Skeletal muscle cell (primary cell): ENCODE results near the gene LY6G6F.
A peak's percentile ranks its signal among the peaks of the same experiment; 100 is the strongest.
"Not testable (repeated sequence)": the region's sequence is repeated elsewhere in the genome, so short reads cannot be mapped to it uniquely, and the experiment has no call there.

Experiments
- DNase-seq: peaks from one replicate; pipeline ENCODE4 v3.0.0-alpha.2; 2010; ENCODE audit warnings: low read depth
- H3K4me3 ChIP-seq: 2 replicates; pipeline ENCODE4 v1.5.1; 2011; ENCODE audit warnings: low read depth, mild to moderate bottlenecking, control low read depth, low read length, moderate library complexity

Gene LY6G6F

GRCh38 chr6:31700740-31701401 lies 5.8 kb upstream of the LY6G6F start:
- DNase-seq, result no peak
- no peak overlapping the region for H3K4me3 ChIP-seq

GRCh38 chr6:31701666-31702404 lies 4.8 kb upstream of the LY6G6F start:
- peak overlapping the region; percentile 81 for H3K4me3 ChIP-seq
- DNase-seq, result no peak

GRCh38 chr6:31702405-31702818 lies 4.3 kb upstream of the LY6G6F start:
- peak overlapping the region; percentile 81 for H3K4me3 ChIP-seq
- no peak for DNase-seq

- H3K4me3 ChIP-seq, result peak within 1 kb of the TSS; percentile 81
- peak; percentile 94 for DNase-seq
Measured at GRCh38 chr6:31702819-31703716, 3.6 kb upstream of the LY6G6F start, which contains the start of gene ABHD16A. ABHD16A (minus strand) TSS chr6:31703324; CDS start chr6:31703281, 43 bp downstream.

GRCh38 chr6:31705931-31706330 lies 735 bp upstream of the LY6G6F start:
- no peak for DNase-seq
- H3K4me3 ChIP-seq, result no peak overlapping the region

GRCh38 chr6:31707701-31708100 lies 1.0 kb downstream of the LY6G6F start:
- no peak overlapping the region for H3K4me3 ChIP-seq
- DNase-seq, result no peak

- no peak for DNase-seq
Measured at GRCh38 chr6:31708224-31708623, 1.6 kb downstream of the LY6G6F start.

GRCh38 chr6:31709157-31709556 lies 2.5 kb downstream of the LY6G6F start:
- not testable (repeated sequence) for DNase-seq, H3K4me3 ChIP-seq

More at GRCh38 chr6:31708224-31708623, 1.6 kb downstream of the LY6G6F start:
- H3K4me3 ChIP-seq, result no peak overlapping the region

- DNase-seq, result no peak
- no peak overlapping the region for H3K4me3 ChIP-seq
Measured at GRCh38 chr6:31710523-31711219, 4.0 kb downstream of the LY6G6F start.

- DNase-seq, result no peak
- H3K4me3 ChIP-seq, result no peak overlapping the region
Measured at GRCh38 chr6:31711233-31711632, 4.6 kb downstream of the LY6G6F start.

- no peak for DNase-seq
- H3K4me3 ChIP-seq, result no peak overlapping the region
Measured at GRCh38 chr6:31712296-31712695, 5.6 kb downstream of the LY6G6F start.

GRCh38 chr6:31713465-31713864 lies 6.8 kb downstream of the LY6G6F start:
- no peak for DNase-seq

GRCh38 chr6:31713991-31714684 lies 7.5 kb downstream of the LY6G6F start:
- H3K4me3 ChIP-seq, result no peak overlapping the region
- DNase-seq, result no peak

More at GRCh38 chr6:31713465-31713864, 6.8 kb downstream of the LY6G6F start:
- H3K4me3 ChIP-seq, result no peak overlapping the region

- H3K4me3 ChIP-seq, result no peak within 1 kb of the TSS
- no peak for DNase-seq
Measured at GRCh38 chr6:31715022-31715958, 8.6 kb downstream of the LY6G6F start, which contains the start of gene LY6G6D. LY6G6D (plus strand) TSS chr6:31715348; CDS start chr6:31715356, 8 bp downstream.

GRCh38 chr6:31717499-31718222 lies 11.0 kb downstream of the LY6G6F start:
- H3K4me3 ChIP-seq, result no peak overlapping the region
- no peak for DNase-seq

- H3K4me3 ChIP-seq, result no peak overlapping the region
- no peak for DNase-seq
Measured at GRCh38 chr6:31718265-31718664, 11.6 kb downstream of the LY6G6F start.

- no peak for DNase-seq
- H3K4me3 ChIP-seq, result no peak overlapping the region
Measured at GRCh38 chr6:31719001-31719400, 12.3 kb downstream of the LY6G6F start.
